GM12875 (cell line): ENCODE data around the gene TTC38.
A peak's percentile ranks its signal among the peaks of the same experiment; 100 is the strongest.

Experiments used
- H3K4me3 ChIP-seq: one replicate; pipeline ENCODE4 v1.5.1; 2011; ENCODE audit warnings: low read depth, low read length, control low read depth
- TF ChIP-seq, protein P1 (sequence below): IDR thresholded peaks from 2 replicates; pipeline ENCODE4 v1.5.1; 2011; ENCODE audit warnings: low read depth, mild to moderate bottlenecking, control low read depth, inconsistent platforms, low read length, moderate library complexity, borderline replicate concordance; ENCODE audit not compliant: insufficient read depth

Gene TTC38

DNA sequence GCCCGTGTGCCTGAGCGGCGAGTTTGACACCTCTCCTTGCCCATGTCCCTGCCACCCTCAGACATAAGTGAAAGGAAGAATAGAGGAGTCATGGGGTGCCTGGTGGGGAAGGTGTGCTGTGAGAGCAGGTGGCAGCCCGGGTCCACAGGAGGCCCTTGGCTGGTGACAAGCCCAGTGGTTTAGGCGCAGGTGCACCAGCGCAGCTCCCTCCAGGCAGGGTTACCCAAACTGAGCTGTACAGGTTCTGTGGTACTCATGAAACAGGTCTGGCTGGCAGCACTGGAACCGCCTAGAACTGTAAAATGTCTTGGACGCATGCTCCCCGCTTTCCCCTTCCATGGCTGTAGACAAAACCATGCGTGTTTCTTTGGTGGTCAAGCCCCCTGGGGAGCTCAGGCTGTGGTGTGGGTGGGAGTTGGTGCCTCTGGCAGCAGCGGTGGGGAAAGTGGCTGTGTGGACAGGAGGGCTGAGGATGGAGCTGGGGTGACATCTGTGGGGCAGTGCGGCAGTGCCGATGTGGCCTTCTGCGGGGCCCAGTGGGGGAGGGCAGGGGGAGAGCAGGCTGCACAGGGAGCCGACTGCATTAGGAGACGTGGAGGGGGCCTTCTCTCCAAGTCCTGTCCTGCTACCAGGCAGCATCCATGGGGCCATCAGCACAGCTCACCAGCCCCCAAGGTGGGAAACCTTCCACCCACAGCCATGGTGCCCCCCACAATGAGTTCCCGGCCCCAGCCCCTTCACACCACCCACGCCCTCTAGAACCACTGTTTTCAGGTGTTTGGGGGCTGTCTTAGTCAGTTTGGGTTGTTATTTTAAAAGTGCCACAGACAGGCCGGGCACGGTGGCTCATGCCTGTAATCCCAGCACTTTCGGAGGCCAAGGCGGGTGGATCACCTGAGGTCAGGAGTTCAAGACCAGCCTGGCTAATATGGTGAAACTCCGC, 23.3 kb downstream of the TTC38 start:
- no peak overlapping the region for H3K4me3 ChIP-seq
- TF ChIP-seq, protein P1, sequence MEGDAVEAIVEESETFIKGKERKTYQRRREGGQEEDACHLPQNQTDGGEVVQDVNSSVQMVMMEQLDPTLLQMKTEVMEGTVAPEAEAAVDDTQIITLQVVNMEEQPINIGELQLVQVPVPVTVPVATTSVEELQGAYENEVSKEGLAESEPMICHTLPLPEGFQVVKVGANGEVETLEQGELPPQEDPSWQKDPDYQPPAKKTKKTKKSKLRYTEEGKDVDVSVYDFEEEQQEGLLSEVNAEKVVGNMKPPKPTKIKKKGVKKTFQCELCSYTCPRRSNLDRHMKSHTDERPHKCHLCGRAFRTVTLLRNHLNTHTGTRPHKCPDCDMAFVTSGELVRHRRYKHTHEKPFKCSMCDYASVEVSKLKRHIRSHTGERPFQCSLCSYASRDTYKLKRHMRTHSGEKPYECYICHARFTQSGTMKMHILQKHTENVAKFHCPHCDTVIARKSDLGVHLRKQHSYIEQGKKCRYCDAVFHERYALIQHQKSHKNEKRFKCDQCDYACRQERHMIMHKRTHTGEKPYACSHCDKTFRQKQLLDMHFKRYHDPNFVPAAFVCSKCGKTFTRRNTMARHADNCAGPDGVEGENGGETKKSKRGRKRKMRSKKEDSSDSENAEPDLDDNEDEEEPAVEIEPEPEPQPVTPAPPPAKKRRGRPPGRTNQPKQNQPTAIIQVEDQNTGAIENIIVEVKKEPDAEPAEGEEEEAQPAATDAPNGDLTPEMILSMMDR = no peak

DNA sequence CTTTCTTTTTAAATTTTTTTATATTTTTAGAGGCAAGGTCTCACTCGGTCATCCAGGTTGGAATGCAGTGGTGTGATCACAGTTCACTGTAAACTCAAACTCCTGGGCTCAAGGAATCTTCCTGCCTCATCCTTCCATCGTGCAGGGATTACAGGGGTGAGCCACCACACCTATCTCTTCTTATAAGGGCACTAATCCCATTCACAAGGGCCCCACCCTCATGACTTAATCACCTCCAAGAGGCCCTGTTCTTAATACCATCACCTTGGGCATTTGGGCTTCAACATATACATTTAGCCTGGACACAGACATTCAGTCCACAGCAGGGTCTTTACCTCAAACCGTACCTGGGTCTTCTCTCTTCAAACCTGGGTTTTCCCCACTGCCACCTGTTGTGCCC, 24.4 kb downstream of the TTC38 start:
- TF ChIP-seq, protein P1 = no peak
- no peak overlapping the region for H3K4me3 ChIP-seq

DNA sequence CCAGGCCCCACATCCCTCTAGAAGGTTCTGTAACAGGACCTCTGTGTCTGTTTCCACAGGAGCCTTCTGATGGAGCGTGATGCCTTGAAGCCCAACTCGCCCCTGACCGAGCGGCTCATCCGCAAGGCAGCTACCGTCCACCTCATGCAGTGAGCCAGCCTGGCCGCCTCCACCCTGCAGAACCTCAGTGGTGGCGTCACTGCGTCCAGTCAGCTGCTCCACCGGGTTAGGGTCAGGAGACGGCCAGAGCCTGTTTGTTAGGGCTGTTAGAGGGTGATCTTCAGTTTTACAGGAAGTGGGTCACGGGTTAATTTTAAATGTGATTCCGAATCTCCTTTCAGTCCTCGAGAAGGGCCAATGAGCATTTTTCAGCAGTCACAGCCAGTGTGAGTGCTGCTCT, 24.9 kb downstream of the TTC38 start:
- H3K4me3 ChIP-seq = no peak overlapping the region
- TF ChIP-seq, protein P1 = no peak

DNA sequence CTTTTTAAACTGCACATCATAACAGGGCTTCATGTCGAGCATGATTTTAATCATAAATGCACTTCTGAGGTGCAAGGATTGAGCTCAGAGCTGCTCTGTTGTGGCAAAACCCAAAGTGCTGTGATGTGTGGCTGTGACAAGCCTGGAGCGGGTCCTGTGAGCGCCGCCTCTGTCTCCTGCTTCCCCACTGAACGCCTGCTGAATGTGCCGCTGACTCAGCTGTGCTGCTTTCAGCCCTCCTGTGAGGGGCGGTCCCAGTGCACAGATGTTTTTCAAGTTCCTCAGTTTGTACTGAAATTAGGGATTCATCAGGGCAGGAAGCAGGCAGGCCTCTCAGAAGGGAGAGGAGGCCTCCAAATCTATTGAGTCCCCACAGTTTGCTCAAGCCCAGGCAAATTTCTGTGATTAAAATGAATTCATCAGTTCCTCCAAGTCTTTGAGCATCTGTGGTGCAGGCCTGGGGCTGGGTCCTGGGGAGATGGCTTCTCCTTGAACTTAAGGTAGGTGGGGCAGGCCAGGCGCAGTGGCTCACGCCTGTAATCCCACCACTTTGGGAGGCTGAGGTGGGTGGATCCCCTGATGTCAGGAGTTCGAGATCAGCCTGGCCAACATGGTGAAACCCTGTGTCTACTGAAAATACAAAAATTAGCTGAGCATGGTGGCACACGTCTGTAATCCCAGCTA, 25.9 kb downstream of the TTC38 start:
- TF ChIP-seq, protein P1 = no peak
- H3K4me3 ChIP-seq = no peak overlapping the region

DNA sequence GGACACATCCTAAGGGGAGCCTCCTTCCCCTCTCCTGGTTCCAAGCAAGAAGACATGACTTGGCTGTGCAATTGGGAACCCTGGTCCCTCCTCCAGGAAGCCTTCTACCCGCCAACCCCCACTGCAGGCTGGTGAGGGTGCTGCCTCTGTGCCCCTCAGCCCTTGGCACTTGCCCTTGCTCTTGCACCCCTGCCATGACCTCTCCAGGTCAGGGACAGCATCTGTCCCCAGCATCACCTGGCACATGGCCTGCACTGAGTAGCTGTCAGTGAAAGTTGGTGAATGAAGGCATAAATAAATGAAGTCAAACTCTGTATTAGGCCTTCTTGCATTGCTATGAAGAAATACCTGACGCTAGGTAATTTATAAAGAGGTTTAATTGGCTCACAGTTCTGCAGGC, 27.0 kb downstream of the TTC38 start:
- no peak overlapping the region for H3K4me3 ChIP-seq
- TF ChIP-seq, protein P1 = no peak

DNA sequence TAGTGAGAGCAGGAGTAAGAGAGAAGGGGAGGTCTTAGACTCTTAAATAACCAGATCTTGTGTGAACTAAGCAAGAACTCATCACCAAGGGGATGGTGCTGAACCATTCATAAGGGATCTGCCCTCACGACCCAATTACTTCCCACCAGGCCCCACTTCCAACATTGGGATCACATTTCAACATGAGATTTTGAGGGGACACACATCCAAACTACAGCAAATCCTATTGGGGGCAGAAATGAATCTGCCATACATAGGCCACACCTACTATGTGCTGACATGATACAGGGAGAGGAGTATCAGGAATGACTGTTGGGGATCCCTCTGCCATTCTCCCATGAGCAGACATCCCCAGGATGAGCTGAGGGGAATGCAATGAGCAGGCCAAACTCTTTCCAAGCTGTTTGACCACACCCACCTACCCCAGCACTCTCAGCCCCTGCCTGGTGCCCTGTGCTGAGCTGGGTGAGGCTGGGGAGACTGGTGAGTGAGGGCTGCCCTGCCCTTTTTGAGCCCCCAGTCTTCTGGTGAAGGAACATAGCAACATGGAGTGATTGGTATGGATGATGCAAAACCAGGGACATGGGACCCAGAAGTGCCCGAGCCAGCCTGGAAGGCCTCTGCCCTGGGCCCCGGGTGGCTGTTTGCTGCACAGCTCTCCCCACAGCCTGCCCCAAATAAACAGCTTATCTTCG, 27.6 kb downstream of the TTC38 start:
- TF ChIP-seq, protein P1 = no peak
- peak overlapping the region; percentile 62 for H3K4me3 ChIP-seq
